22Rv1 (cell line): Measurements from ENCODE around the gene FOXP1.

ENCODE experiments used
- ZFX ChIP-seq: fragments of 450-650 bp; IDR thresholded peaks from 2 replicates; pipeline ENCODE4 v1.6.1; 2017; ENCODE audit warnings: antibody characterized with exemption, borderline replicate concordance
- TF ChIP-seq, protein P1 (sequence below): fragments of 450-650 bp; IDR thresholded peaks from 2 replicates; pipeline ENCODE4 v1.5.1; 2017; ENCODE audit warnings: mild to moderate bottlenecking

- TF ChIP-seq, protein P1, sequence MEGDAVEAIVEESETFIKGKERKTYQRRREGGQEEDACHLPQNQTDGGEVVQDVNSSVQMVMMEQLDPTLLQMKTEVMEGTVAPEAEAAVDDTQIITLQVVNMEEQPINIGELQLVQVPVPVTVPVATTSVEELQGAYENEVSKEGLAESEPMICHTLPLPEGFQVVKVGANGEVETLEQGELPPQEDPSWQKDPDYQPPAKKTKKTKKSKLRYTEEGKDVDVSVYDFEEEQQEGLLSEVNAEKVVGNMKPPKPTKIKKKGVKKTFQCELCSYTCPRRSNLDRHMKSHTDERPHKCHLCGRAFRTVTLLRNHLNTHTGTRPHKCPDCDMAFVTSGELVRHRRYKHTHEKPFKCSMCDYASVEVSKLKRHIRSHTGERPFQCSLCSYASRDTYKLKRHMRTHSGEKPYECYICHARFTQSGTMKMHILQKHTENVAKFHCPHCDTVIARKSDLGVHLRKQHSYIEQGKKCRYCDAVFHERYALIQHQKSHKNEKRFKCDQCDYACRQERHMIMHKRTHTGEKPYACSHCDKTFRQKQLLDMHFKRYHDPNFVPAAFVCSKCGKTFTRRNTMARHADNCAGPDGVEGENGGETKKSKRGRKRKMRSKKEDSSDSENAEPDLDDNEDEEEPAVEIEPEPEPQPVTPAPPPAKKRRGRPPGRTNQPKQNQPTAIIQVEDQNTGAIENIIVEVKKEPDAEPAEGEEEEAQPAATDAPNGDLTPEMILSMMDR: no peak
- TF ChIP-seq ZFX: no peak
Measured at GRCh38 chr3:71122641-71123040, 460.9 kb downstream of the FOXP1 start.
